ENCODE results near the gene GPATCH1.
"Not testable (repeated sequence)": the region's sequence is repeated elsewhere in the genome, so short reads cannot be mapped to it uniquely, and the experiment has no call there.

GPATCH1 gene

DNA sequence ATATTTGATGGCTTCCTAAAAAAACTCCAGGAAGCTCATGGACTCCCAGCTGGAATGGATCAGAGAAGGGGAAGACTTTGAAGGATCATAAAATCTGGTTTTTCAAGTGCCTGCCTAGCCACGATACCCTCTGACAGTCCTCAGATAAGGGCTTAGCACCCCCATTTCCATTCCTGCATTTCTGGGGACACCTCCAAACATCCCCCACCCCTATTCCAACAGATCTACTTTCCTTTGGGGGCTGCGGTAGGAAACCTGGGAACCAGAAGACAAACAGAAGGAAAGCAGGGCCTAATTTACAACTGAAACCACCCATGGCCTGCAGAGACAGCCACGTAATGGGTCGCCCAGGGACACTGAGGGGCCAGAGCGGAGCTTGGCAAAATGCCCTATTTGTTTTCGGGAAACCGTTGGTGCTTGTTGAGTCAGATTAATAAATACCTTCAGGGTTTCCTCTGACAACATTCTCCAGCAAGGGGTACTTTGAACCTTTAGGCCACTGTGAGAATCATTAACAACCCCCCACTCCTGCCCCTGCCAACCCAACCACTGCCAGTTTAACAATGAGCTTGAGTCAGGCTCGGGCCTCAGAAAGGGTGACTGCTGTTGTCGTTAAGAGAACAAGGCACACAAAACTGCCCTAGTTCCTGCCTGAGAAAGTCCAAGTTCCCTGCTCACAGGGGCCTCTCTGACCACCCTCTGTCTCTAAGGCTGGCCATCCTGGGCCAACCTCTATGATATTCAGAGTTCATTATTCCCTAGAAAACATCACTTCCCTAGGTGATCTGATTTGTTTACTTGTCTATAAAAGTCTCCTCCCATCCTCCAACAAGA, 39.8 kb upstream of the GPATCH1 start:
- TF ChIP-seq, protein P1, sequence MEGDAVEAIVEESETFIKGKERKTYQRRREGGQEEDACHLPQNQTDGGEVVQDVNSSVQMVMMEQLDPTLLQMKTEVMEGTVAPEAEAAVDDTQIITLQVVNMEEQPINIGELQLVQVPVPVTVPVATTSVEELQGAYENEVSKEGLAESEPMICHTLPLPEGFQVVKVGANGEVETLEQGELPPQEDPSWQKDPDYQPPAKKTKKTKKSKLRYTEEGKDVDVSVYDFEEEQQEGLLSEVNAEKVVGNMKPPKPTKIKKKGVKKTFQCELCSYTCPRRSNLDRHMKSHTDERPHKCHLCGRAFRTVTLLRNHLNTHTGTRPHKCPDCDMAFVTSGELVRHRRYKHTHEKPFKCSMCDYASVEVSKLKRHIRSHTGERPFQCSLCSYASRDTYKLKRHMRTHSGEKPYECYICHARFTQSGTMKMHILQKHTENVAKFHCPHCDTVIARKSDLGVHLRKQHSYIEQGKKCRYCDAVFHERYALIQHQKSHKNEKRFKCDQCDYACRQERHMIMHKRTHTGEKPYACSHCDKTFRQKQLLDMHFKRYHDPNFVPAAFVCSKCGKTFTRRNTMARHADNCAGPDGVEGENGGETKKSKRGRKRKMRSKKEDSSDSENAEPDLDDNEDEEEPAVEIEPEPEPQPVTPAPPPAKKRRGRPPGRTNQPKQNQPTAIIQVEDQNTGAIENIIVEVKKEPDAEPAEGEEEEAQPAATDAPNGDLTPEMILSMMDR (IDR thresholded peaks at IDR 0.05; ENCODE audit: insufficient read depth, low read length, poor library complexity, severe bottlenecking): no peak
- no peak for TF ChIP-seq EZH2phosphoT487 (conservative IDR thresholded peaks at IDR 0.05; ENCODE audit: low read length)
- Histone ChIP-seq H3K4me2 (ENCODE audit: low read depth, low read length, poor library complexity, severe bottlenecking) (no peak overlapping the region), H3K4me3 (ENCODE audit: insufficient read depth, low read length, poor library complexity, severe bottlenecking) (no peak overlapping the region), H3F3A (ENCODE audit: insufficient read depth) (no peaks in the 10 kb centered on the region), H3K27me3 (ENCODE audit: low read length) (no peaks in the 10 kb centered on the region), H4K20me1 (ENCODE audit: low read depth, low read length) (no peaks in the 10 kb centered on the region), H3K36me3 (ENCODE audit: low read length) (no peaks in the 10 kb centered on the region), H3K9ac (ENCODE audit: low read length) (no peak overlapping the region), H3K9me3 (ENCODE audit: insufficient read depth, low read length) (no peaks in the 10 kb centered on the region), H3K79me2 (ENCODE audit: insufficient read depth, low read length) (peaks cover 5% of the 10 kb centered on the region; the same call in 1 of the 2 replicates), H3K9me2 (replicated peaks; ENCODE audit: insufficient read depth, low read length) (no peaks in the 10 kb centered on the region), H3K27ac (ENCODE audit: low read depth, low read length) (no peak overlapping the region), H2AFZ (ENCODE audit: low read depth, low read length, severe bottlenecking) (no peak overlapping the region)

DNA sequence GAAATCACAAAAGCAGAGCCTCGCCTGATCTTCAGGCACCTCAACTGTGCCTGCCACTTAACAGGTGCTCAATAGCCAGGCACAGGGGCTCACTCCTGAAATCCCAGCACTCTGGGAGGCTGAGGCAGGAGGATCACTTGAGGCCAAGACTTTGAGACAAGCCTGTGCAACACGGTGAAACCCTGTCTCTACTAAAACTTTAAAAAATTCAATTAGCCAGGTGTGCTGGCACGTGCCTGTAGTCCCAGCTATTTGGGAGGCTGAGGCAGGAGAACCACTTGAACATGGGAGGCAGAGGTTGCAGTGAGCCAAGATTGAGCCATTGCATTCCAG, 39.2 kb upstream of the GPATCH1 start:
- H2AFZ ChIP-seq (ENCODE audit: low read depth, low read length, severe bottlenecking); H3K9me2 ChIP-seq (replicated peaks; ENCODE audit: insufficient read depth, low read length); H3K79me2 ChIP-seq (ENCODE audit: insufficient read depth, low read length); H3F3A ChIP-seq (ENCODE audit: insufficient read depth); H3K4me2 ChIP-seq (ENCODE audit: low read depth, low read length, poor library complexity, severe bottlenecking); H3K9me3 ChIP-seq (ENCODE audit: insufficient read depth, low read length); H3K4me3 ChIP-seq (ENCODE audit: insufficient read depth, low read length, poor library complexity, severe bottlenecking); H3K27me3 ChIP-seq (ENCODE audit: low read length); H3K36me3 ChIP-seq (ENCODE audit: low read length); H3K27ac ChIP-seq (ENCODE audit: low read depth, low read length); H3K9ac ChIP-seq (ENCODE audit: low read length); H4K20me1 ChIP-seq (ENCODE audit: low read depth, low read length): not testable (repeated sequence)

DNA sequence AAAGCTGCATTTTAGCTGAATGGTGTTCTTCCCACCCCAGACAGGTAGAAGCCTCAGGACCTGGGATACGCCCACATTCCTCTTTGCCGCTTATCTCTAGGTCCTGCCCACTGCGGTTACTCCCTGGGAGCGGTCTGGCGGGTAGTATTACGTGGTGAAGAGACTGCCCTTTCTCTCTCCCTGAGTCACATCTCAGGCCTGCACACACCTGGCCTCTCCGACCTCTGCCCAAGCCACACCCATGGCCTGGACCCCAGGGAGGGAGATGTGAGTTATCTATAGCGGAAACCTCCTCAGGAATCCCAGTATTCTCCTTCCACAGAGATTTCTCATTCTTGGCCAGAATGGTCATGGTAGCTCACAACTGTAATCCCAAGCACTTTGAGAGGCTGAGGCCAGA, 33.6 kb upstream of the GPATCH1 start:
- Histone ChIP-seq H3K79me2 (ENCODE audit: insufficient read depth, low read length) (no peaks in the 10 kb centered on the region), H3K4me2 (ENCODE audit: low read depth, low read length, poor library complexity, severe bottlenecking) (no peak overlapping the region), H2AFZ (ENCODE audit: low read depth, low read length, severe bottlenecking) (no peak overlapping the region), H3K9me3 (ENCODE audit: insufficient read depth, low read length) (no peaks in the 10 kb centered on the region), H3K9ac (ENCODE audit: low read length) (no peak overlapping the region), H3K27ac (ENCODE audit: low read depth, low read length) (no peak overlapping the region), H3K27me3 (ENCODE audit: low read length) (no peaks in the 10 kb centered on the region), H3F3A (ENCODE audit: insufficient read depth) (no peaks in the 10 kb centered on the region), H3K36me3 (ENCODE audit: low read length) (no peaks in the 10 kb centered on the region), H3K9me2 (replicated peaks; ENCODE audit: insufficient read depth, low read length) (no peaks in the 10 kb centered on the region), H4K20me1 (ENCODE audit: low read depth, low read length) (no peaks in the 10 kb centered on the region), H3K4me3 (ENCODE audit: insufficient read depth, low read length, poor library complexity, severe bottlenecking) (no peak overlapping the region)
- TF ChIP-seq, protein P1 (IDR thresholded peaks at IDR 0.05; ENCODE audit: insufficient read depth, low read length, poor library complexity, severe bottlenecking): no peak
- no peak for TF ChIP-seq EZH2phosphoT487 (conservative IDR thresholded peaks at IDR 0.05; ENCODE audit: low read length)
